HG03432 (cell line): ENCODE measurements around the gene ST3GAL3.

ENCODE experiments used
- ATAC-seq: cut with Tn5 transposase; IDR thresholded peaks from one replicate; pipeline ENCODE4 v1.9.1; 2021; ENCODE audit warnings: mild to moderate bottlenecking, moderate library complexity; ENCODE audit not compliant: unreplicated experiment

ST3GAL3 gene

GRCh38 chr1:43873851-43874250 is 166.5 kb downstream of the ST3GAL3 start:
- no peak for ATAC-seq

DNA sequence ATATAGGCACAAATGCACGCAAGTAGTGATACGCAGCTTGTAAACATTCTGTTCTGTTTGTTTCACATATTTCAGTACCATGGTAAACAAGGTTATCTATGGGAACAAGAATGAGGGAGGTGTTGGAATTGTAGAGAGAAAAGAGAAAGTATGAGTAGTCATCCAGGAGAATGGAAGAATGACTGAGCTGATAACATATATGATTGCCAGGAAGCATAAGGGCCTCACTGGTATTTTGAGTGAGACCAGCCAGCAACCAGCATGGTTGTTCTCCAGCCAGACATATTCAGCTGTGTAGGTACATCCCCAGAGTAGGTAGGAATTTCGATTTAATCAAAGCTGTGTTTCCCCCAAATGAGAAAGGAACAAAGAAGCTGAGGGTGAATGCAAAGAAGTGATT is 167.4 kb downstream of the ST3GAL3 start:
- ATAC-seq = no peak

- ATAC-seq = no peak
These were observed 168.0 kb downstream of the ST3GAL3 start for GRCh38 chr1:43875331-43875730.

- ATAC-seq = no peak
These were observed 169.8 kb downstream of the ST3GAL3 start for GRCh38 chr1:43877101-43877500.

DNA sequence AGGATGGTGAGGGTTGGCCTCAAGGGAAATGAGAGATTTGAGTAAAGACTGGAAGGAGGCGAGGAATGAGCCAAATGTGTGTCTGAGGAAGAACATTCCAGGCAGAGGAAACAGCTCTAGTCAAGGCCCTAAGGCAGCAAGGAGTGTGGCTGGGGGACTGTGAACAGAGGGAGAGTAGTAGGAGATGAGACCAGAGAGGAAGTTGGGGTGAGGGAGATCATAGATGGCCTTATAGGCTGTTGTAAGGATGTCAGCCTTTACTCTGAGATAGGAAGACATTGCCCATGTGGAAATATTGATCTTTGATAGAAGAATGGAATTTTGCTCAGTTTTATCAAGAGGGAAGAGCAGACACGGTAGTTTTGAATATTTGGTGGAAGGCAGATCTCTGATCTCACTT is 171.1 kb downstream of the ST3GAL3 start:
- ATAC-seq = no peak

GRCh38 chr1:43878854-43879253 is 171.5 kb downstream of the ST3GAL3 start:
- ATAC-seq = no peak

DNA sequence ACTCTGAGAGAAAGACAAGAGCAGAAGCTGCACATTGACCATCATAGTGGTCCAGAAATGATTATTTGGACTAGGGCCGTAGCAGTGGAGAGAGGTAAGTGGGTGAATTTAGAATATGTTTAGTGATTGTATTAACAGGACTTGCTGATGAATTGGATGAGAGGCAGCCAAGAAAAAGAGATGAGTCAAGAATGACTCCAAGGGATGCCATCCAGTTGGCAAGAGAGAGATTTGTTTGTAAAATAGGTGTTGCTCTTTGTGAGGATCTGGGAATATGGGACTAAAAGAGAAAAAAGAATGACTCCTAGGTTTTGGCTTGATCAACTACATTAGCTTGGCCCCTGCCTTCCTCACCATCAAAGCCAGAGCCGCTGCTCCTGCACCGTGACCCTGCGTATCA is 172.1 kb downstream of the ST3GAL3 start:
- no peak for ATAC-seq

- ATAC-seq = no peak
These were observed 172.7 kb downstream of the ST3GAL3 start for GRCh38 chr1:43879996-43880395.

DNA sequence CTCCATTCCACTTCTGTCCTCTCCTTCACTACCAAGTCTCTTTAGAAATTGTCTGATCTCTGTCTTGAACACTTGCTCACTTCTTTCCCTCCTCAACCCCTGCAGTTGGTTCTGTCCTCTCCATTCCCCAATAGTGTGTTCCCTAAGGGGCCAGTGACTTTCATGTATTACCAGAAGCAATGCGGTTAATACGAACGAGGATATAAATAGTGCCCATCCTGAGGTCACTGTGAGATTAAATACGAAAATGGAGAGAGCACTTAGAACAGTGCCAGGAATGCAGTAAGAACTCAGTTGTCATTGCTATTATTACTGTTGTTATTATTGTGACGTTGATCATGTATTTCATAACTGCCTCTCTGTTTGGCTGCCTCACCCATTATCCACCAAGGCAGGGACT is 173.3 kb downstream of the ST3GAL3 start:
- no peak for ATAC-seq

DNA sequence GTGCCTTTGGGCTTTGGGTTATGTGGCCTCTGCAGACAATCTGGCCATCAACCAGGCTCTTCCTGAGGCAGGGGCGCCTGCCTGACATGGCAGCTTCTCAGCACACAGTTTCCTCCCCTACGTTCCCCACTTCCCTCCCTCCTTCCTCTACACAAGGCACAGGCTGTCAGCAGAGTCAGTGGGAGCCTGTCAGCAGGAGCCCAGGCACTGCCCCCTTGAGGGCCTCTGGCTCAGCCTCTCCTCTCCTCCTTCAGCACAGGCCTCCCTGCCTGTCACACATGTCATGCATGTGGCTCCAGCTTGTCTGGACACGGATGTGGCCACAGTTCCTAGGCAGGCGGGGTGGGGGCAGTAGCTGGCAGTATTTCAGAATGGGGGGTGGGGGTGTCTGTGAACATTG is 174.1 kb downstream of the ST3GAL3 start:
- ATAC-seq = no peak

DNA sequence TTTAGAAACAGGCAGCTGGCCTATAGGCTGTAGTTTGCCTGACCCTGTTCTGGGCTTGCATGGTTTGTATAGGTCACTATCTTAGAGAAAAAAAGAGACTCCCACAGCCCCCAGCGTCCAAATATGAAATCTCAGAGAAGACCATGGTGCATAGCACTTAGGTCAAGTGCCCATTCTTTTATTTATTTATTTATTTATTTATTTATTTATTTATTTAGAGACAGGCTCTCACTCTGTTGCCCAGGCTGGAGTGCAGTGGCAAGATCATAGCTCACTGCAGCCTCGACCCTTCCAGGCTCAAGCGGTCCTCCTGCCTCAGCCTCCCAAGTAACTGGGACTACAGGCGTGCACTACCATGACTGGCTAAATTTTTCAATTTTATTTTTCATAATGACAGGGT is 175.4 kb downstream of the ST3GAL3 start:
- ATAC-seq = no peak

DNA sequence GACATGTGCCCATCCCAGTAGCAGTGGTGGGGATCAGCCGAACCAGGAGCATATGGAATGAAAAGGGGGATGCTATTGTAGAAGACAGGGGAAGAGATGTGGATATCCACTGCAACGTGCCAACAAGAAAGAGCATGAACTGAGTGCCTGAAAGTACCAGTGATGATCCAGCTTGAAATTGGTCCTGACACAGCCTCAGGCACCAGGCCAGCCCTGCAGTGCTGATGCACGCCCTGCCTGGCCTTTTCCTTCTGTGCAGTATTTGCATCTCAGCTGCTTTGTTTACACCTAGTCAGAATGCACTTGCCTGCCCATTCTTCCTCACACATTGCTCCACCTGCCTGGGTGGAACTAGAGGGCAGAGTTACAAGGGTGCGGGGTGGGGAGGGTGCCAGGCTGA is 176.0 kb downstream of the ST3GAL3 start:
- ATAC-seq = no peak

GRCh38 chr1:43885279-43885801 is 178.0 kb downstream of the ST3GAL3 start:
- no peak for ATAC-seq

GRCh38 chr1:43887748-43888147 is 180.4 kb downstream of the ST3GAL3 start:
- no peak for ATAC-seq

DNA sequence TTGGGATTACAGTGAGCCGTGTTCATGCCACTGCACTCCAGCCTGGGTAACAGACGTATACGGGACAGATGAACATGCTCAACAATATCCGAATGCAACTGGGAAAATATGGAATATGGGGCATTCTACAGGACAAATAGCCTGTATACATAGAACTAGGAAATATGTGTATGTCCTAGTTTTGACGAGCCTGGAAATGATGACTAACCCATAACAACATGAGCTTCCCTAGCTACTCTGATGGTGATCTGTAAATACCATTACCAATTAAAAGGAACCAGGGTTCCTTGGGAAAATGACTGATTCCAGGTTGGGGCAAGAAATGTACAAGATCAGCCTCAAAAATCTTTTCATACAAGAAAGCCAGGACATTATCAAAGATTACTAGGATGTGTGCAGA is 183.5 kb downstream of the ST3GAL3 start:
- no peak for ATAC-seq

DNA sequence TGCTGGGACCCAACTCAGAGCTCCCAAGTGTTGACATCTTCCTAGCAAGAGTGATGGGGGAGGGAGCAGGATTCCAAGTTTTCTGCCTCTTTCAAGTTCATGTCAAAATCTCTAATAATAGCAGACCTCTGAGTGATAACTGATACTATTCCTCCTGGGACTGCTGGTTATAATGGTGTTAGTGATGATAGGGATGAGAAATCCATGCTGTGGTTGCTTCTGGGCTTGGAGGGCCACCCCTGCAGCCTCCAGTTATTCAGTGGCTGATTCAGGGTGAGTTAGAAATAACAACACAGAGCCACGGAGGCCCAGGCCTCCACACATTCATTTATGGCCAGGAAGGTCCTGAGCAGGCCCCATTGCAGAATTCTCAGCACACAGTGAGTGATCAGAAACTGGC is 185.7 kb downstream of the ST3GAL3 start:
- ATAC-seq = no peak

GRCh38 chr1:43898981-43899380 is 191.6 kb downstream of the ST3GAL3 start:
- no peak for ATAC-seq

DNA sequence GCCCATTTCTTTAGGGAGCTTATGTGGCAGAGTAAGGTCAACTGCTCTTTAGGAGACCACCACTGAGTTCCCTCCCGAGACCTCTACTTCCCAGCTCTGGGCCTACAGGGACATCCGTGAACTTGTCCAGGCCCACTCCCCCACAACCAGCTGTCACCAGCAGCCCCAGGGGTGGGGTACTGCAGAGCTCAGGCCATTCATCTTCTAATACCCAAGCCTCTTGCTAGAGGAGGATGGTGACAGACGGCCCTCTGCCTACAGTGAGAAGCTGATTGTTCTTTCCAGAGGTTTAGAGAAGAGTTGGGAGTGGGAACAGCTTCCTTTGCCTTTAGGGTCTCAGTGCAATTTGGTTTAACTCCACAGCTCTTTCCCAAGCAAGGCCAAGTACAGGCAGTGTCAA is 193.1 kb downstream of the ST3GAL3 start:
- ATAC-seq = no peak

GRCh38 chr1:43901196-43901961 is 194.0 kb downstream of the ST3GAL3 start:
- no peak for ATAC-seq

DNA sequence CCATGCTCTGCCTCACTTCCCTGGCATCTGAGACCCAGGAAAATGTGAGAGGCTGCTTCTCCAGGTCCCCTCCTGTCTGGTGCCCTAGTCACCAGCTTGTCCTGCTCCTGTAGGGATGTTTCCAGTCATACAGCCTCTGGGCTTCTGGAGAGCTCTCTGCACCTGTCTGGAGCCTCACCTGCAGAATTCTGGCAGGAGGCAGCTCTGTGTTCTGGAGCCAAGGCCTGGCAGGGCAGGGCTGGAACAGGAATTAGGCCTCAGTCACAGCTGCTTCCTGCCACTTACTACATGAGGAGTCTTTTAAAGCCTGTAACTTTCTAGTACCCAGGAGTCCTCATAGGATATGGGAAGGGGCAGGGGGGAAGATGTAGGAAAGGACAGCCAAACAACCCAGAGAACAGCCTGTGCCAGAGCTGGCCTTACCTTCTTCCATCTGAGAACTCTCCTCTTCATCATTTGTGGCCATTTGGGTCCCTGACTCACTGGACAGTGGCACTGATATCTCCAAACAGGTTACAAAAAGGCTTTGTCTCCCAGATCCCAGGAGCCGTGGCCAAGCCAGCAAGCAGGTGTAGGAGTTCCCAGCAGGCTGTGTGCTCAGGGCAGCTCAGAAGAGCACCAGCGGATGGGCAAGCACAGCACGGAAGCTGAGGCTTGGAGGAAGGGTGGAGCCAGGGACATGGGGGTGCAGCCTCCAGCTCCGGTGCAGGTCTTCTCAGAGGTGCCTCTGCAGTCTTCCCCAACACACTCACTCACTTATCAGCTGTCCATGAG is 194.9 kb downstream of the ST3GAL3 start:
- ATAC-seq = no peak

DNA sequence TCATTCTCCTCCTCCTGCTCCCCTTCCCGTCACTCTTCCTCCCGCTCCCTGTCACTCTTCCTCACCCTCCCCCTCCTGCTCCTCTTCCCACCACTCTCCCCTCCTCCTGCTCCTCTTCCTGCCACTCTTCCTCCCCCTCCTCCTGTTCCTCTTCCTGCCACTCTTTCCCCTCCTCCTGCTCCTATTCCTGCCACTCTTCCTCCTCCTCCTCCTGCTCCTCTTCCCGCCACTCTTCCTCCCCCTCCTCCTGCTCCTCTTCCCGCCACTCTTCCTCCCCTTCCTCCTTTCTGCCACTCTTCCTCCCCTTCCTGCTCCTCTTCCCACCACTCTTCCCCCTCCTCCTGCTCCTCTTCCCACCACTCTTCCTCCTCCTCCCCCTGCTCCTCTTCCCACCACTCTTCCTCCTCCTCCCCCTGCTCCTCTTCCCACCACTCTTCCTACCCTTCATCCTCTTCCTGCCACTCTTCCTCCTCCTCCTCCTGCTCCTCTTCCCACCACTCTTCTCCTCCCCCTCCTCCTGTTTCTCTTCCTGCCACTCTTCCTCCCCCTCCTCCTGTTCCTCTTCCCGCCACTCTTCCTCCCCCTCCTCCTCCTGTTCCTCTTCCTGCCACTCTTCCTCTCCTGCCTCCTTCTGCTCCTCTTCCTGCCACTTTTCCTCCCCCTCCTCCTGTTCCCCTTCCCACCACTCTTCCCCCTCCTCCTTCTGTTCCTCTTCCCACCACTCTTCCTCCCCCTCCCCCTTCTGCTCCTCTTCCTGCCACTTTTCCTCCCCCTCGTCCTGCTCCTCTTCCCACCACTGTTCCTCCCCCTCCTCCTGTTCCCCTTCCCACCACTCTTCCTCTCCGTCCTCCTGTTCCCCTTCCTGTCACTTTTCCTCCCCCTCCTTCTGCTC is 197.6 kb downstream of the ST3GAL3 start:
- ATAC-seq = no peak
